ENCODE data around the gene SEMA3G.

Gene SEMA3G

DNA sequence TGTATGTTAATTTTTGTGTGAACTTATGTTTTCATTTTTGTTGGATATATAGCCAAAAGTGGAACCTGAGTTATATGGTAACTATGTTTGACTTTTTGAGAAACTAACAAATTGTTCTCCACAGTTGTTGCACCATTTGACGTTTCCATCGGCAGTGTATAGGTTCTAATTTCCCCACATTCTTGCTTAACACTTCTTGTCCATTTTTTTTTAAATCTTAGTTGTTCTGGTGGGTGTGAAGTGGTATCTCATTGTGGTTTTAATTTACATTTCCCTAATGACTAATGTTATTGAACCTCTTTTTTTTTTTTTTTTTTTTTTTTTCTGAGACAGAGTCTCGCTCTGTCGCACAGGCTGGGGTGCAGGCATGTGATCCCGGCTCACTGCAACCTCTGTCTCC, 18.5 kb upstream of the SEMA3G start:
- TF ChIP-seq, protein P1, sequence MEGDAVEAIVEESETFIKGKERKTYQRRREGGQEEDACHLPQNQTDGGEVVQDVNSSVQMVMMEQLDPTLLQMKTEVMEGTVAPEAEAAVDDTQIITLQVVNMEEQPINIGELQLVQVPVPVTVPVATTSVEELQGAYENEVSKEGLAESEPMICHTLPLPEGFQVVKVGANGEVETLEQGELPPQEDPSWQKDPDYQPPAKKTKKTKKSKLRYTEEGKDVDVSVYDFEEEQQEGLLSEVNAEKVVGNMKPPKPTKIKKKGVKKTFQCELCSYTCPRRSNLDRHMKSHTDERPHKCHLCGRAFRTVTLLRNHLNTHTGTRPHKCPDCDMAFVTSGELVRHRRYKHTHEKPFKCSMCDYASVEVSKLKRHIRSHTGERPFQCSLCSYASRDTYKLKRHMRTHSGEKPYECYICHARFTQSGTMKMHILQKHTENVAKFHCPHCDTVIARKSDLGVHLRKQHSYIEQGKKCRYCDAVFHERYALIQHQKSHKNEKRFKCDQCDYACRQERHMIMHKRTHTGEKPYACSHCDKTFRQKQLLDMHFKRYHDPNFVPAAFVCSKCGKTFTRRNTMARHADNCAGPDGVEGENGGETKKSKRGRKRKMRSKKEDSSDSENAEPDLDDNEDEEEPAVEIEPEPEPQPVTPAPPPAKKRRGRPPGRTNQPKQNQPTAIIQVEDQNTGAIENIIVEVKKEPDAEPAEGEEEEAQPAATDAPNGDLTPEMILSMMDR (IDR thresholded peaks at IDR 0.05), result no peak
- Mint-ChIP-seq H3K4me1 (no peaks in the 10 kb centered on the region), H3K36me3 (ENCODE audit: low read depth) (peaks cover 52% of the 10 kb centered on the region), H3K27ac (no peak overlapping the region), H3K4me3 (no peak overlapping the region), H3K27me3 (ENCODE audit: low read depth, poor library complexity) (no peaks in the 10 kb centered on the region), H3K9me3 (no peaks in the 10 kb centered on the region)
- DNase-seq, result no peak

DNA sequence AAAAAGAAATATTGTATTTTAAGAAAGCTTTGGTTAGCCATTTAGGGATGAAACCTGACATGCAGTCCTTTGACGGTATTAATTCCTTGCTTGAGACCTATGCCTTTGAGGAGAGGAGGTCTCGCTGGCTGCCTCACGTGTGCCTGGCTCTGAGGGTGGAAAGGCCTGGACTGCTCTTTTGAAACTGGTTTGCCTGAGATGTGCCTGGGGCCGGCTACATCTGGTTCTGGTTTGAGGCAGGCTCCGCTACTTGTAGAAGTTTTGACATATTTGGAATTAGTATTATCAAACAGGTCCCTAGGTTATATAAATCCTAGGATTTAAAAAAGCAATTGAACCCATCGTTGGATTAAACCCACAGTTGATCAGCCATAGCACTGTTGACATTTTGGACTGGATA, 17.0 kb upstream of the SEMA3G start:
- DNase-seq, result no peak
- no peak overlapping the region for H3K27ac Mint-ChIP-seq
- no peaks in the 10 kb centered on the region for H3K9me3 Mint-ChIP-seq
- H3K4me1 Mint-ChIP-seq, result peaks cover 15% of the 10 kb centered on the region
- no peaks in the 10 kb centered on the region for H3K27me3 Mint-ChIP-seq (ENCODE audit: low read depth, poor library complexity)
- no peak overlapping the region for H3K4me3 Mint-ChIP-seq
- TF ChIP-seq, protein P1 (IDR thresholded peaks at IDR 0.05), result no peak
- peaks cover 61% of the 10 kb centered on the region for H3K36me3 Mint-ChIP-seq (ENCODE audit: low read depth)

DNA sequence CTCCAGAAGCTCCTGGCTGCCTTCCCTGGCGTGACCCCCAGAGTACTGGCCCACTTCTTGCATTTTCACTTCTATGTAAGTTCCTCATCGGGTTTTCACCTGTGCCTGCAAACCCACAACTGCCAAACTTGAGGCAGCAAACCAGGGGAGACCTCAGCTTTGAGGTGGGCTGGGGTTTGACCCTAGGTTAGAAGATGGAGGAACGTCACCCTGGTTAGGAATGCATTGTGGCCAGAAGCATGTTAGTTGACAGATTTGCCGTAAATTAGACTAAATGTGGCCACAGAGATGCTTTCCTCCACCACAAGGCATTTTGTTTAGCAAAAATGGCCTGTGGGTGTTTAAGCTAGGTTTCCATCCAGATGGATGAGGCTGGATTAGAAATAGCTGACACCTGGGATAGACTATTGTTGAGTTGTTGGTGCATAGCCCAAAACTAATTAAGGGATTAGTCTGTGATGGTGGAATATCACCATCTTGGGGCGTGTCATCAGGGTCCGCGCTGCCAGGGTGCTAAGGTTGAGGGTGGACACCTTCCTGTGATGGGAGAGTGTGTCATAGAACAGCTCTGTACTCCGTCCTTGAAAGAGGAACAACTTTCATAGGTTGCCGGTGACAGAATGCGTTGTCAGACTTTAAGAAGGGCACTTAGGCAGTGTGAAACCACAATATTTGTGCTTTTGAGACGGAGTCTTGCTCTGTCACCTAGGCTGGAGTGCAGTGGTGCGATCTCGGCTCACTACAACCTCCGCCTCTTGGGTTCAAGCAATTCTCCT, 14.1 kb upstream of the SEMA3G start:
- no peaks in the 10 kb centered on the region for H3K27me3 Mint-ChIP-seq (ENCODE audit: low read depth, poor library complexity)
- peaks cover 52% of the 10 kb centered on the region for H3K36me3 Mint-ChIP-seq (ENCODE audit: low read depth)
- H3K9me3 Mint-ChIP-seq, result no peaks in the 10 kb centered on the region
- H3K27ac Mint-ChIP-seq, result no peak overlapping the region
- DNase-seq, result no peak
- H3K4me3 Mint-ChIP-seq, result no peak overlapping the region
- H3K4me1 Mint-ChIP-seq, result peaks cover 37% of the 10 kb centered on the region
- TF ChIP-seq, protein P1 (IDR thresholded peaks at IDR 0.05), result no peak

DNA sequence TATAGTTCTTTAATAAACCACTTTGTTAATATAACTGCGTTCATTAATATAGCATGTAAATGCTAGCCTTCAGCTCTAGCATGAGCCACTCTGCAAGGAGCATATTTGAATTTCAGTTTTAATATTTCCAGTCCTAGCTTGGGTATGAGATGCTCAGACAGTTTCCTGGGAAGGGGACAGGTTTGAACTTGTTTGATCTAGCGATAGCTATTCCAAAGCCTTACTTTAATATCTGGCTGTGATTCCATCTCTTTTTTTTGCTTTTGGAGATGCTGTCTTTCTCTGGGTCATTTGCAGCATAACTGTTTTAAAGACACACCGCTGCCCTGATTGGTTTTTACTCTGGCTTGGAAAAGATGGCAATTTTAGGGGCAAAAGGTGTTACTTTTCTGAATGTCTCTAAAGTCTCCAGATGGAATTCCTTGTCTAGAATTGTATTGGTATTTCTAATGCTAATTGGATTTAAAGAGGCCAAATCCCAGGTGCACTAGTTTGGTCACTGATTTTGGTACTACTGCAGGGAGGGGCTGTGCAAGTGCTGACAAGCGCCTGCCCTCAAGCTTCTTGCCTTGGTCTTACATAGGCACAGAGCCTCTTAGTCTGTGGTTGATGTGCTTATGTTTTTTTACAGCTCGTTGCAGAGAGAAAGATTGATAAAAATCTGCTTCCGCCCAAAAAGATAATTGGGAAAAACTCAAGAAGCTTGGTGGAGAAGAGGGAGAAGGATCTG, 13.3 kb upstream of the SEMA3G start:
- no peak for DNase-seq
- Mint-ChIP-seq H3K9me3 (no peaks in the 10 kb centered on the region), H3K4me3 (peak overlapping the region; percentile 23), H3K27ac (no peak overlapping the region), H3K27me3 (ENCODE audit: low read depth, poor library complexity) (no peaks in the 10 kb centered on the region), H3K36me3 (ENCODE audit: low read depth) (peaks cover 47% of the 10 kb centered on the region), H3K4me1 (peaks cover 44% of the 10 kb centered on the region)
- TF ChIP-seq, protein P1 (IDR thresholded peaks at IDR 0.05), result no peak

DNA sequence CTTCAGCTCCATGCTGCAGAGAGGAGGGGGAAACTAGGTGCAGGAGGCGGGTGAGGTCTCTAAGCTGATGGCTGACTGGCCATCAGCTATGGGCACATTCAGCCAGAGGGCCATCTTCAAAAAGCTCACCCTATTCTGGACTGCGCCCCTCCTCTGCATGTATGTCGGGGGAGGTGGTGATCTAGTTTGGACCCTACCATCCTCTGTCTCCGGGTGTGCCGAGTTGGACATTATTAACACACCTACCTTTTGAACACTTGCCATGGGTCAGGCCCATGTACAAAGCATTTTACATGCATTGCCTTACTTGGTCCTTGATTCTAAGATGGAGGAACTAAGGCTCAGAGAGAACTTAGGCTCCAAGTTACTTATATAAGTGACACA, 11.9 kb upstream of the SEMA3G start:
- TF ChIP-seq, protein P1 (IDR thresholded peaks at IDR 0.05), result no peak
- no peak for DNase-seq
- peaks cover 33% of the 10 kb centered on the region for H3K36me3 Mint-ChIP-seq (ENCODE audit: low read depth)
- no peaks in the 10 kb centered on the region for H3K9me3 Mint-ChIP-seq
- H3K27ac Mint-ChIP-seq, result no peak overlapping the region
- H3K4me3 Mint-ChIP-seq, result peak overlapping the region; percentile 99
- no peaks in the 10 kb centered on the region for H3K27me3 Mint-ChIP-seq (ENCODE audit: low read depth, poor library complexity)
- peaks cover 58% of the 10 kb centered on the region for H3K4me1 Mint-ChIP-seq
